ENCODE measurements around the gene LTB.
"Not testable (repeated sequence)": the region's sequence is repeated elsewhere in the genome, so short reads cannot be mapped to it uniquely, and the experiment has no call there.

Gene LTB

DNA sequence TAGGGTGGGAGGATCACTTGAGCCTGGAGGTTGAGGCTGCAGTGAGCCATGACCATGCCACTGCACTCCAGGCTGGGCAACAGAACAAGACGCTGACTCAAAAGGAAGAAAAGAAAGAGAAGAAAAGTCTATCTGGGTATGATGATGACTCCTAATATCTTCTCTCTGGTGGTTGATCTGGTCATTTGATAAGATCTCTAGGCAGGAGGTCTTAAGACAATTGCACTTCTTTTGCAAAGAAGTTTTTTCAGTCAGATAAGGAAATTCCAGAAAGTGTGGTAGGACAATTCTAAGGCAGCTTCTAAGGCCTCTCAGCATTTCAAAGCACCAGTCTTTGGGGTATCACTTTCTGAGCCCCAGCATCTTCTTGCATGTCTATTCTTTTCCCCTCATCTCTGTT is 25.1 kb upstream of the LTB start:
- no peak for DNase-seq

DNA sequence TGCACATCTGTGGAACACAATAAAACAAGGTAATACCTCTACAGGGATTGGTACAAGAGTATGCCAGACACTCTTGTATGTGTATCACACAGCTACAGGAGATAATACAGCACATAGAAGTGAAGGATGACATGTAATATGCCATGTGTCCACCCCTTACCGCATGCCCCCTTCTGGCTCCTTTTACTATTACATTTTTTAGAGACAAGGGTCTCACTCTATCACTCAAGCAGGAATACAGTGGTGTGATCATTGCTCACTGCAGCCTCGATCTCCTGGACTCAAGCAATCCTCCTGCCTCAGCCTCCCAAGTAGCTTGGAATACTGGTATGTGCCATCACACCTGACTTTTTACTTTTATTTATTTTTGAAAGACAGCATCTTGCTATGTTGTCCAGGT is 14.8 kb upstream of the LTB start:
- peak; percentile 86 to 88 for DNase-seq

DNA sequence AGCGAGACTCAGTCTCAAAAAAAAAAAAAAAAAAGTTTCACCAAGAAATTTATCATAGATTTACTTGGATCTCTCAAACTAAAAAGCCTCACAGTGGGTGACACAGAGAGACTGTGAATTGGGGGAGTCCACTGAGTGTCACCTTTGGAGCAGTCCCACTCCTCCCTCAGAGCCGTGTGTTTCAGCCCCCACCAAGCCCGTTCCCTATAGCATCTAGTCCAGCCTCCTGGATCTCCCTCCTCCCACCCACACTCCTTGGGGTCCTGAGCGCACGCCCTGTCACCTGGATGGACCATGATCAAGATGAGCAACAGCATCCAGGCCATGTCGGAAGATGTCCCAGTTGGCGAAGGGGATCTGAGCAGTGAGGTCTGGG is 10.2 kb upstream of the LTB start:
- DNase-seq = no peak

DNA sequence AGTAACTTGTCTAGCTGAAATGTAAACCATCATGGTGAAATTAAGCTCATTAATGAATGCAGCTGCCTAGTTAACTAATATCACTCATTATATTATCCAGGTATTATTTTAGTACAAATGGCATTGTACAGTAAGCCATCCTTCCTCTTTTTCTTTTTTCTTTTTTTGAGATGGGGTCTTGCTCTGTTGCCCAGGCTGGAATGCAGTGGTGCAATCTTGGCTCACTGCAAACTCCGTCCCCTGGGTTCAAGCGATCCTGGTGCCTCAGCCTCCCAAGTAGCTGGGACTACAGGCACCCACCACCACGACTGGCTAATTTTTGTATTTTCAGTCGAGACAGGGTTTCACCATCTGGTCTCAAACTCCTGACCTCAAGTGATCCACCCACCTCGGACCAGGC is 8.5 kb upstream of the LTB start:
- not testable (repeated sequence) for DNase-seq

DNA sequence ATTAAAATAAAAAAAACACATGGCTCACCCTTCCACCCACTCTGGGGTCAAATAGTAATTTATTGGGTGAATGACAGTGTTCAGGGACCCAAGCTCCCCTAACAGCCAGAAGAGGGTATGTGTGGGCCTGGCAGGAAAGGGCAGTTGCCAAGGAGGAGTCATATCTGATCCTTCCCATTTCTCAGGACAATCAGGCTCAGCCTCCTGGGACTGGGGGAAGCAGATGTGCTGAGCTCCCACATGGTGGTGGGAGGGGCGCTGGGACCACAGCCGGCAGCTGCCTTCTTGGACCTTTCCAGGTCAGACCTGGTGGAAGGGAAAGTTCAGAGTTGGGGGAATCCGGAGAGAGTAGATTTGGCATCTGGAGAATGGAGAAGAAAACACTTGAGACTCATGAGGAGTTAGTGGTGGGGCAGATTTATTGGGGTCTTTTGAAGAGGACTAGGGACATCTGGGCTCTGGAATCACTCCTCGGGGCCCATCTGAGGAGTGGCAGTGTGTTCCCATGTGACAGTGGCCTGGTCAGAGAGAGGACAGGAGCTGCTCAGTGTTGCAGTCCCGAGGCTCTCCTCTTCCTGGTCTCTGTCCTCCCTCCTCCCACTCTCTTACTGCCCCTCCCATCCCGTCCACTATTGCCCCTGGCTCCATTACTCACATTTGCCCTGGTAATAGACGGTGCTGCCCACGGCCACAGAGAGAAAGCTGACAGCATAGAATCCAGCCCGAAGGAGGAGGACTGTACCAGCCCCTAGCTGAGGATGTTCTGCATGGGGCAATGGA is 6.8 kb upstream of the LTB start:
- no peak for DNase-seq

DNA sequence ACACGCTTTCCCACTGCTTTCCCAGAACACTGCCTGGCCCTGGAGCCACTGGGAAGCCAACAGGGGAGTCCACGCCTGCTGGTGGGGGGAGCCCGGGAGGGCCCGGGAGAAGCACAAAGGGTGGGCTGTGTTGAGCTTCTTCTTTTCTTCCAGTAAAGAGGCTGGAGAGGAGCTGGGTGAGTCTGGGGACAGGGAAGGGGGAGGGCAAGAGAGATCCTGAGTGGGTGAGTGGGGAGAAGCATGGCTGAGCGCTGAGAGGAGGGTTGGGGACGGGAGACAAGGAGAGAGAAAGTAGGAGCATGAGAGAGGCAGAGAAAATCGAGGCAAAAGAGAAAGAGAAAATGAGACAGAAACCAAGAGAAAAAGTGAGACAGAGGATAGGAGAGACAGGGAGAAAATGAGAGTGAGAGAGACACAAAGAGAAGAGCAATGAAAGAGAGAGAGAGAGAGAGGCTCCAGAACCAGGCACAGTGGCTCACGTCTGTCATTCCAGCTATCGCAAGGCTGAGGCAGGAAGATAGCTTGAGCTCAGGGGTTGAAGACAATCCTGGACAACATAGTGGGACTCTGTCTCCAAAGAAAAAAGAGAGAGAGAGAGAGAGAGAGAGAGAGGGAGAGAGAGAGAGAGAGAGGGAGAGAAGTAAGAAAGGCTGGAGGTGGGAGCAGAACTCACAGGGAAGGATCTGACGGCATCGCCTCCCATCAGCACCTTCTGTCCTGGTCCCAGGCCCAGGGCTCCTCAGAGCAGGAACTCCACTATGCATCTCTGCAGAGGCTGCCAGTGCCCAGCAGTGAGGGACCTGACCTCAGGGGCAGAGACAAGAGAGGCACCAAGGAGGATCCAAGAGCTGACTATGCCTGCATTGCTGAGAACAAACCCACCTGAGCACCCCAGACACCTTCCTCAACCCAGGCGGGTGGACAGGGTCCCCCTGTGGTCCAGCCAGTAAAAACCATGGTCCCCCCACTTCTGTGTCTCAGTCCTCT is 5.9 kb upstream of the LTB start:
- DNase-seq = no peak

DNA sequence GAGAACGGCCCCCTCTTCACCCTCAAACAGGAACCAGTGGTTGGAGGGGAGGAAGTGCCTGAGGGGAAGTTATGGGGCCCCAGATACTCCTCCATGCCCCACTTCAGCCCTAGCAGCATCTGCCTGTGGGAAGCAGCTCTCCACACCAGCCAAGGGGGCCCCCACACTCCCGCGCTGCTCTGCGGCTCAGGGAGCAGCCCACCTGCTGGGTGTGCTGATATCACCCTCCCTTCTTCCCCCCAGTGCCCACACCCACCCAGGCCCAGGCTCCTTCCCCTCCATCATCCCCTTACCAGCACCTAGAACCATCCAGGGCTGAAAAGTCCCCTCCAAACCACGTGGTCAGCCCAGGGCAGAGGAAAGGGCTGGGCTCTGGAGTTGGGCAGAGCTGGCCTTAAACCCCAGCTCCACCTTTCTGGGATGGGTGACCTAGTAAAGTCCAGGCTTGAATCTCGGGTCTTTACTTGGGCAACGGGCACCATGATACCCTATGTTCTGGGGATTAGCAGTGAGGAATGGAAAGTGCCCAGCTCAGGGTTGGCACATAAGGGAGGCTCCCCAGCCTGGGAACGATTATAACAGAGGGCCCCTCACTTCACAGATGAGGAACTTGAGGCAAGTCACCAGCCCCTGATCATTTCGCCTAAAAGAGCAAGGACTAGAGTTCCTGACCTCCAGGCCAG is 4.5 kb upstream of the LTB start:
- peak; percentile 97 for DNase-seq

DNA sequence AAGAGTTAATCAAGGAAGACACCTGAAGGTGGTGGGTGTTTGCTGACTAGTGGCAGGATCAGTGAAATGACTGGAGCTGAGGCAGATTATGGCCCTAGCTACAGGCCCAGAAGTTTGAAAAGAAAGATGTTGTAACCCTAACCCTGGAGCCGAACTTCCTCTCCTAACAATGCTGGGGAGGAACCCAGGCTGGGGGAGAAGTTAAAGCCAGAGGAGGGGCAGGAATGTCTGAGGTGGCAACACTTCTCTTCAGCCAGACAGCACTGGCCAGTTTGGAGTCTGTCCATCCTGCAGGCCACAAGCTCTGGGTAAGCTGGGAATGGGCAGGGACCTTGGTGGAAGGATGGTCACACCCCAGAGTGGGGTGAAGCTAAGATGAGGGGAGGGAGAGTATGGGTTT is 3.8 kb upstream of the LTB start, which contains the start of gene LST1:
LST1 (plus strand) TSS at position 270 of the 400 bp plus-strand sequence. CDS start 1,023 bp downstream, outside the sequence.
- peak; percentile 99 for DNase-seq

DNA sequence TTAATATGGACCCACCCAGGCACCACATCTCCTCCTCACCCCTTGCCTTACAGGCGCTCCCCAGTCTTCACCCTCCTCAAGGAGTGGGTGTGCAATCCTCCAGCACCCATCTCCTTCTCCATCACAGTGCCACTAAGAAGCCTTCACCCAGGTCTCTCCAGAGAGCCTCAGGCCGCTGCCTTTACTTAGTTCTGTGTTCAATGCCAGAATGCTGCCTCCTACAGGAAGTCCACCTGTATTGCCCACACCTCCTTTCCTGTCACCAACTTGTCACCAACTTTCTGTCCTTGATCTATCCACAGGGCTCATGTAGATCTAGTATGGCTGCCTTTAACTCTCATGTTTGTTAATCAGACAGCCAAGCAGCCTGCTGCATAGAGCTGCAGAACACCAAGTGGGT is 3.3 kb upstream of the LTB start:
- DNase-seq = peak; percentile 46 to 64

DNA sequence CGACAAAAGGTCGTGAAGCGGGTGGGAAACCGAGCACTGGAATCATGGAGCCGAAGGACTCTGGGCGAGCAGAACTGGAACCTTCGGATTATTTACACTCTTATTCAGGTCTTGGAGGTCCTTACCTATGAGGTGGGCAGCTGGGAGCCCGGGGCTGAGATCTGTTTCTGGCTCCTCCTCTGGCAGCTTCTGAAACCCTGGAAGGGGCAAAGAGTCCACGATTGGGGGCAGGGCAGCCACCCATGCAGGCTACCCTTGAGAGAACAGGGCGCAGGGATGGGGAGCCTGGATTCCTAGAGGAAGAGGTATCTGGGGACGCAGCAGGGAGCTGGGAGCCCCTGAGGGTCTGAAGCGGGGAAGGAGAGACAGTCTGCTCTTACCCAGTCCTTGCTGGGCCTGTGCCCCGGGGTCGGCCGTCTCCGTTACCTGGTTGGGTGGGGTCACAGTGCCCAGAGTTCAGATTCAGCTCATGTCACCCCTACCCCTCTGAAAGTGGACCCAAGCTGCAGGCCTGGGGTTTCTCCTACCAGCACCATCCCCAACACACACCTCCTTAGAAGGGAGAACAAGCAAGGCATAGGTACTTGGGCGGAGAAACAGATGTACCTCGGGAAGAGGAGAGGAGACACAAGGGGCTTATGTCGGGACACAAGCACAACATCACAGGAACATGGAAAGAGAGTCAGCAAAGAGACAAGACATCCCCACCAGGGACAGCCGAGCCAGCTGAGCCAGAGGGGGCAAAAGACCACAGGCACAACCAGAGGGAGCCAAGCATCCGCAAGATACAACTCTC is 592 bp downstream of the LTB start:
- no peak for DNase-seq

DNA sequence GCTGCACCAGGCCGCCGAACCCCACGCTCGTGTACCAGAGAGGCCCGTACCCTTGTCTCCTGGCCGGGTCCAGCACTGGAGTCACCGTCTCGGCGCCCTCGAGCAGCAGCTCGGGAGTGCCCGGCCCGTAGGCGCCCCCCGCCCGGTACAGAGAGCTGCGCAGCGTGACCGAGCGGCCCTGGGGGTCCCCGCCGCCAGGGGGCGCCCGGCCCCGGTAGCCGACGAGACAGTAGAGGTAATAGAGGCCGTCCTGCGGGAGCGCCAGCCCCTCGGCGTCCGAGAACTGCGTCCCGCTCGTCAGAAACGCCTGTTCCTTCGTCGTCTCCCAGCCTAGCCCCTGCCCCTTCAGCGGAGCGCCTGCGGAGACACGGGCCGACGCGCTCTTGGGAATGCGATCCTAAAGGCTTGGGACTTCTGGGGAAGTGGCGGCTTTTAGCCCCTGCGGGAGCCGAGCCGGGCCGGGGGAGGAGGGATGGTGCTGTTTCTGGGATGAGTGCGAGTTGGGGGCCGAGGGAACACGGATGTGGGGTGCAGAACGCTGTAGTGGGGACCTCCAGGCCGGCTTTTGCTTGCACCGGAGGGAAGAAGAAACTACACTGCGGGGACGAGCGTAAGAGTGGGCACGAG is 1.3 kb downstream of the LTB start:
- peak; percentile 82 to 83 for DNase-seq

DNA sequence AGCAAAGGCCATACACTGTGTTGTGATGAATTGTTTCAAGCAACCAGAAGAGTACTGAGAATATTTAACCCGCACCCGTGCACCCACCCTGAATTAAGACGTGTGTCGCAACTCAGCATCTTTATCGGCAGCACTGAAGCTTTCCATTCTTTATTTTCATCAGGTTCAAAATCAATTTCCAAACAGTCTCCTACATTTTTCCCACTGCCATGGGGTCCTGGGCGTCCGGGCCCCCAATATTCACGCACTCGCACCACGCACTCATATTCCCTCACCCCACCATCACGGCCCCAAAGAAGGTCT is 1.8 kb downstream of the LTB start:
- no peak for DNase-seq

DNA sequence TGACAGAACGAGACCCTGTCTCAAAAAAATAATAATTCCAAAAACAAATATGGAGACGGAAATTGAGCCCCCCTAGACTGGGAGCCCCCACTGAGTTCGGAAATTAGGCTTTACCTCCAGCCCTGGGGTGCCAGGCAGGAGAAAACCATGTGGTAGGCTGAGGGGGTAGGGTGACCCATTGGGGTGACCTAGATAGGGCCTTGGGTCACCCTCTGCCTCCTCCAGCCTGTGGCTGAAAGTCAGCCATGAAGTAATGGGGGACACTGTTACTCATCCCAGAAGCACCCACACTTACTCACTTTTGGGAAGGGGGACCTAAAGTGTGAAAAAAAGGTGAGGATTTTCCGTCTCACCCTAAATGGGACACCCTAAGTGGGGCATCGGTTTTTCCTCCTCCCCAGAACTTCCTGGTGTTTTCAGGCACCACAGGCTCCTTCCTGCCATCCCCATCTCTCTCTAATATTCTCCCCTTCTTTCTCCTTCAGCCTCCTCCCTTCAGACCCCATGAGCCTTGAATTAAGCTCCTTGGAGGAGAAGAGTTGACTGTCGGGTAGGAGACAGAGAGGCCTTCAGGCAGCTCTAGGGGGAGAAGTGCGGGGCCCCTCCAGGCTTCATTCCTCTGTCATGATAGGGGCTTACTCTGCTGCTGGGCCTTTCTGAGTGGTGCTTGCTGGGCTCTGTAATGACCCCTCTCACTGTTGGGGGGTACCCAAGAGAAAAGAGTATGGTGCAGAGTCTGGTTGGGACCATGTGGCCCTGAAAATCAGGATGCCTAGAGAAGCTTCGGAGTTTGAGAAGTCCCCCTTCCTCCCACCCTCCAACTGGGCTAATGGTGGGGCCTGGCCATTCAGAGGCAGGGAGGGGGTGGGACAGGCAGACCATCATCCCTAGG is 2.4 kb downstream of the LTB start:
- DNase-seq = no peak

DNA sequence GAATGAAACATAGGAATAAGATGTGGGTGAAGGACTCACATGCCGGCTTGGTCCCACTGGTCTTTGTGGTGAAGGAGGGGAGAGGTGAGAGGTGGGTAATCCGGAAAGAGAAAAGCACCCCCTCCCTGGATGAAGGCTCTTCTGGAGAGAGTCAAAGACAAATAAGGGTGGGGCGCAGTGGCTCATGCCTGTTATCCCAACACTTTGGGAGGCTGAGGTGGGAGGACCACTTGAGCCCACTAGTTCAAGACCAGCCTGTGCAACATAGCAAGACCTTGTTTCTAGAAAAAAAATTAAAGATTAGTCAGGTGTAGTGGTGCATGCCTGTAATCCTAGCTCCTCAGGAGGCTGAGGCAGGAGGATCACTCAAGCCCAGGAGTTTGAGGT is 3.1 kb downstream of the LTB start:
- no peak for DNase-seq

DNA sequence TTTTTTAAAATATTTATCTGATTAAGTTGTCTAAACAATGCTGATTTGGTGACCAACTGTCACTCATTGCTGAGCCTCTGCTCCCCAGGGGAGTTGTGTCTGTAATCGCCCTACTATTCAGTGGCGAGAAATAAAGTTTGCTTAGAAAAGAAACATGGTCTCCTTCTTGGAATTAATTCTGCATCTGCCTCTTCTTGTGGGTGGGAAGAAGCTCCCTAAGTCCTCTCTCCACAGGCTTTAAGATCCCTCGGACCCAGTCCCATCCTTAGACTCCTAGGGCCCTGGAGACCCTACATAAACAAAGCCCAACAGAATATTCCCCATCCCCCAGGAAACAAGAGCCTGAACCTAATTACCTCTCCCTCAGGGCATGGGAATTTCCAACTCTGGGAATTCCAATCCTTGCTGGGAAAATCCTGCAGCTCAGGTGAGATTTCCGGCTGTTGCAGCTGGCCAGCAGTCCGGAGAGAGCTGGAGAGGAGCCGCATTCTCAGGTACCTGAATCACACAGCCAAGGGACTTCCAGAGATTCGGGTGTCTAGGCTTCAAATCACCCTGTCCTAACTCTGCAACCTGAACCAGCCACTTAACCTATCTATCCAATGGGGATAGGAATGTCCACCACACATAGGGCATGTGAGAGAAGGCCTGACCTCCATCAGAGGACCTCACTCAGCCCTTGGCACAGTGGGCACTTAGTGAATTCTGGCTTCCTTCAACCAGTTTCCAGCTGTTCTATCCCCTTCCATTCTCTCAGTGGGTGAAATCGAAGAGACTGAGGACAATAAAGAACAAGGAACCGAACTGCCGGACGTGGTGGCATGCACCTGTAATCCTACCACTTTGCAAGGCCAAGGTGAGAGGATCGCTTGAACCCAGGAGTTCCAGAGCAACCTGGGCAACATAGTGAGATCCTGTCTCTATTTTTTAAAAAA is 3.8 kb downstream of the LTB start:
- no peak for DNase-seq

DNA sequence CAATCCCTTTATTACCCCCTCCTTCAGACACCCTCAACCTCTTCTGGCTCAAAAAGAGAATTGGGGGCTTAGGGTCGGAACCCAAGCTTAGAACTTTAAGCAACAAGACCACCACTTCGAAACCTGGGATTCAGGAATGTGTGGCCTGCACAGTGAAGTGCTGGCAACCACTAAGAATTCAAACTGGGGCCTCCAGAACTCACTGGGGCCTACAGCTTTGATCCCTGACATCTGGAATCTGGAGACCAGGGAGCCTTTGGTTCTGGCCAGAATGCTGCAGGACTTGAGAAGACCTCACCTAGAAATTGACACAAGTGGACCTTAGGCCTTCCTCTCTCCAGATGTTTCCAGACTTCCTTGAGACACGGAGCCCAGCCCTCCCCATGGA is 4.7 kb downstream of the LTB start:
- no peak for DNase-seq

DNA sequence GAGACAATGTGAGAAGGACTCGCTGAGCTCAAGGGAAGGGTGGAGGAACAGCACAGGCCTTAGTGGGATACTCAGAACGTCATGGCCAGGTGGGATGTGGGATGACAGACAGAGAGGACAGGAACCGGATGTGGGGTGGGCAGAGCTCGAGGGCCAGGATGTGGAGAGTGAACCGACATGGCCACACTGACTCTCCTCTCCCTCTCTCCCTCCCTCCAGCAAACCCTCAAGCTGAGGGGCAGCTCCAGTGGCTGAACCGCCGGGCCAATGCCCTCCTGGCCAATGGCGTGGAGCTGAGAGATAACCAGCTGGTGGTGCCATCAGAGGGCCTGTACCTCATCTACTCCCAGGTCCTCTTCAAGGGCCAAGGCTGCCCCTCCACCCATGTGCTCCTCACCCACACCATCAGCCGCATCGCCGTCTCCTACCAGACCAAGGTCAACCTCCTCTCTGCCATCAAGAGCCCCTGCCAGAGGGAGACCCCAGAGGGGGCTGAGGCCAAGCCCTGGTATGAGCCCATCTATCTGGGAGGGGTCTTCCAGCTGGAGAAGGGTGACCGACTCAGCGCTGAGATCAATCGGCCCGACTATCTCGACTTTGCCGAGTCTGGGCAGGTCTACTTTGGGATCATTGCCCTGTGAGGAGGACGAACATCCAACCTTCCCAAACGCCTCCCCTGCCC is 5.2 kb downstream of the LTB start:
- no peak for DNase-seq

DNA sequence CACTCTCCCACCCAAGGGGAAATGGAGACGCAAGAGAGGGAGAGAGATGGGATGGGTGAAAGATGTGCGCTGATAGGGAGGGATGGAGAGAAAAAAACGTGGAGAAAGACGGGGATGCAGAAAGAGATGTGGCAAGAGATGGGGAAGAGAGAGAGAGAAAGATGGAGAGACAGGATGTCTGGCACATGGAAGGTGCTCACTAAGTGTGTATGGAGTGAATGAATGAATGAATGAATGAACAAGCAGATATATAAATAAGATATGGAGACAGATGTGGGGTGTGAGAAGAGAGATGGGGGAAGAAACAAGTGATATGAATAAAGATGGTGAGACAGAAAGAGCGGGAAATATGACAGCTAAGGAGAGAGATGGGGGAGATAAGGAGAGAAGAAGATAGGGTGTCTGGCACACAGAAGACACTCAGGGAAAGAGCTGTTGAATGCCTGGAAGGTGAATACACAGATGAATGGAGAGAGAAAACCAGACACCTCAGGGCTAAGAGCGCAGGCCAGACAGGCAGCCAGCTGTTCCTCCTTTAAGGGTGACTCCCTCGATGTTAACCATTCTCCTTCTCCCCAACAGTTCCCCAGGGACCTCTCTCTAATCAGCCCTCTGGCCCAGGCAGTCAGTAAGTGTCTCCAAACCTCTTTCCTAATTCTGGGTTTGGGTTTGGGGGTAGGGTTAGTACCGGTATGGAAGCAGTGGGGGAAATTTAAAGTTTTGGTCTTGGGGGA is 6.1 kb downstream of the LTB start:
- DNase-seq = no peak

Measured in AML-193 (cell line).